ENCODE results near the gene NR5A1.

Gene NR5A1

DNA sequence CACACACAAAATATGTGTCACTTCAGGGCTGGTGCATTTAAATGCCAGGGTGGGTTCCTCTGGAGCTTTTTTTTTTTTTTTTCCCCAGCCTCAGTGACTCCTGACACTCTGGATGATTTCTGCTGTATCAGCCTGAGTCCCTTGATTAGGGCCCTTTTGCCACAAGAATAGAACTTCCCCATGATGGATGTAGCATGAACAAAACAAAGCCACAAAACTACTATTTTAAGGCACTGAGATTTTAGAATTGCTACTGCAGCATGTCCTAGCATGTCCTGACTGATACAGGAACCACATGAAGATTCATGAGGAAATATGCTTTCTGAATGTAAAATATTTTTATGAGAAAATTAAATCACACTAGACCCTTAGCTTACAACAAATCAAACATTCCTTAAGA, 70.9 kb downstream of the NR5A1 start:
- Histone ChIP-seq H3K27ac (ENCODE audit: insufficient read depth, low read length, poor library complexity, severe bottlenecking) (no peak overlapping the region), H3K4me3 (ENCODE audit: insufficient read depth, low read depth, low read length, poor library complexity, severe bottlenecking) (no peak overlapping the region), H3K27me3 (replicated peaks; ENCODE audit: control insufficient read depth, insufficient read depth, low read length, poor library complexity, severe bottlenecking) (no peaks in the 10 kb centered on the region), H3K9me3 (ENCODE audit: control insufficient read depth, low read length) (no peaks in the 10 kb centered on the region), H3K36me3 (ENCODE audit: control insufficient read depth, insufficient read depth, low read length) (no peaks in the 10 kb centered on the region), H3K4me1 (ENCODE audit: control insufficient read depth, insufficient read depth, low read length, poor library complexity, severe bottlenecking) (no peaks in the 10 kb centered on the region)
- no peak for DNase-seq

Data from effector memory CD4-positive, alpha-beta T cell (primary cell).